Tibial nerve (tissue), 4 donors: ENCODE results near the gene PRAMEF11. TPM values are rescaled to one million over a fixed set of nuclear protein-coding genes. Genes with fewer than 3 reads are reported as not detected.

Source experiments
- DNase-seq, 2 donors: peaks; one replicate each; pipeline ENCODE4 v3.0.0-alpha.2; 2019; ENCODE audit warnings: low spot score in 2 of 2
- H3K27ac ChIP-seq, 4 donors: fragments of 200-600 bp; sonication (generic) in 3 of 4; one replicate each; pipeline ENCODE4 v1.5.1; 2017 to 2019; ENCODE audit warnings: mild to moderate bottlenecking in 1 of 4
- H3K27me3 ChIP-seq, 2 donors: fragments of 200-600 bp; sonication (generic) in 1 of 2; one replicate each; pipeline versions ENCODE4 v1.5.1 to v1.6.0; 2017 to 2019
- H3K36me3 ChIP-seq, 3 donors: fragments of 200-600 bp; sonication (generic); one replicate each; pipeline ENCODE4 v1.5.1; 2018 to 2019
- H3K4me1 ChIP-seq, 4 donors: fragments of 200-600 bp; sonication (generic) in 3 of 4; one replicate each; pipeline ENCODE4 v1.5.1; 2017 to 2019
- H3K4me3 ChIP-seq, 4 donors: fragments of 200-600 bp; sonication (generic) in 3 of 4; one replicate each; pipeline ENCODE4 v1.5.1; 2017 to 2019; ENCODE audit warnings: mild to moderate bottlenecking in 1 of 4, moderate library complexity in 1 of 4
- H3K9me3 ChIP-seq, 4 donors: fragments of 200-600 bp; sonication (generic) in 3 of 4; one replicate each; pipeline ENCODE4 v1.5.1; 2017 to 2019
- CTCF ChIP-seq, 5 experiments: fragments of 200-600 bp in 3 of 5; fragments of 450-650 bp in 2 of 5; sonication (generic) in 3 of 5; IDR thresholded peaks; one replicate each; pipeline ENCODE4 v1.5.1; 2016 to 2019; ENCODE audit warnings: antibody characterized with exemption in 5 of 5, mild to moderate bottlenecking in 3 of 5, moderate library complexity in 2 of 5
- EP300 ChIP-seq, 2 donors: sonication (generic); formaldehyde crosslinking; IDR thresholded peaks; one replicate each; pipeline ENCODE4 v1.6.1; 2017; ENCODE audit warnings: antibody characterized with exemption in 2 of 2, mild to moderate bottlenecking in 1 of 2
- POLR2A ChIP-seq, 2 donors: fragments of 450-650 bp; IDR thresholded peaks; one replicate each; pipeline ENCODE4 v1.6.1; 2017; ENCODE audit warnings: antibody characterized with exemption in 2 of 2, mild to moderate bottlenecking in 2 of 2, moderate library complexity in 2 of 2
- WGBS, 2 donors: methylation state at CpG; one replicate each; pipeline ENCODE4 v1.1.5; 2018; 5-methylcytosine and 5-hydroxymethylcytosine counted together
- total RNA-seq, 4 donors: library from RNA; depleted of rRNA; stranded (reverse); fragments of >200 nt; gene quantifications; one replicate each; pipeline ENCODE4 v1.1.0, GENCODE V29; 2016

The PRAMEF11 gene
- total RNA-seq, 4 donors from 2014 or later: not detected

DNA sequence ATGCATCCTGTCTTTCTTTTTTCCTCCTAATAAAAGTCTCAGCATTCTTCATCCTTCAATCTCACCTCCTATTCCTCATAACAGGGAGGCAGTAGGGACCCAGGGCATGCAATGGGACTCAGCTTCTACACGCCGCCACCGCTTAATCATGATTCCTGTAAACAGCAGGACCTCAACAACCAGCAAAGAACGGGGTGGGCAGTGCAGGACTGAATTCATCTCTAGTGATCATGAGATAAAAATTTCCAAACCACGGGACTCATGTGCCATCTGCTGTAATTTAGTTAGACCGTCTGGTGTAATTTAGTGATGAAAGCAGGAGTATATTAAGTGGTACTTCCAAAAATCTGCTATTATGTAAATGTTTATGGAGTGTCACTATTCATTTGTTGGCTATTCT, 52.3 kb downstream of the PRAMEF11 start:
- WGBS, 2 donors: 81% methylated on average over 6 of the region's 6 CpGs
- Histone ChIP-seq H3K27me3 (no peaks in the 10 kb centered on the region), H3K27ac (no peak overlapping the region), H3K4me1 (no peaks in the 10 kb centered on the region), H3K9me3 (peaks cover 0 to 13% (median 0%) of the 10 kb centered on the region in 4 donors), H3K4me3 (no peak overlapping the region), H3K36me3 (no peaks in the 10 kb centered on the region)
- DNase-seq: no peak
- no peak for TF ChIP-seq POLR2A (IDR thresholded peaks at IDR 0.05)
- TF ChIP-seq EP300 (IDR thresholded peaks at IDR 0.05): no peak
- no peak for TF ChIP-seq CTCF (IDR thresholded peaks at IDR 0.05)

DNA sequence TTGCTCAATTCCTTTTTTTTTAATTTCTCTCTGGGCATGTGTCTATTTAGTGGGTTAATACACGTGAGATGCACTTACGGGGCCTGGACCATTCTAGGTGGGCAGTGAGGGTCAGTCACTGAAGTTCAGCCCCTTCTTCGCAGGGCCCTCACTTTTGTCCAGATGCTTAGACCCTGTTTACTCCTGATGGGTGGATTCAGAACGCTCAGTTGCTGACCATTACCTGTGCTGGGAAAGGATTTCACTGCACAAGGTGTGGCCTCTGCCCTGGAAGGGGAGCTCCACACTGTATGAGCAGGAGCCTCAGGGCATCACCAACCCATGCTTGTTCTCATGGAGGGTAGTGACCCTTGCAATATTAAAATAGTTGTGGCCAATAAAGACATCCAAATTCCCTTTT, 53.1 kb downstream of the PRAMEF11 start:
- TF ChIP-seq POLR2A (IDR thresholded peaks at IDR 0.05) (no peak), EP300 (IDR thresholded peaks at IDR 0.05) (no peak), CTCF (IDR thresholded peaks at IDR 0.05) (no peak)
- no peak overlapping the region for H3K4me3 ChIP-seq
- no peak overlapping the region for H3K27ac ChIP-seq
- 62 to 79% methylated on average over 4 of the region's 4 CpGs for WGBS, 2 donors
- H3K27me3 ChIP-seq: no peaks in the 10 kb centered on the region
- H3K9me3 ChIP-seq: peaks cover 0 to 10% (median 0%) of the 10 kb centered on the region in 4 donors
- no peaks in the 10 kb centered on the region for H3K4me1 ChIP-seq
- no peak for DNase-seq
- no peaks in the 10 kb centered on the region for H3K36me3 ChIP-seq

DNA sequence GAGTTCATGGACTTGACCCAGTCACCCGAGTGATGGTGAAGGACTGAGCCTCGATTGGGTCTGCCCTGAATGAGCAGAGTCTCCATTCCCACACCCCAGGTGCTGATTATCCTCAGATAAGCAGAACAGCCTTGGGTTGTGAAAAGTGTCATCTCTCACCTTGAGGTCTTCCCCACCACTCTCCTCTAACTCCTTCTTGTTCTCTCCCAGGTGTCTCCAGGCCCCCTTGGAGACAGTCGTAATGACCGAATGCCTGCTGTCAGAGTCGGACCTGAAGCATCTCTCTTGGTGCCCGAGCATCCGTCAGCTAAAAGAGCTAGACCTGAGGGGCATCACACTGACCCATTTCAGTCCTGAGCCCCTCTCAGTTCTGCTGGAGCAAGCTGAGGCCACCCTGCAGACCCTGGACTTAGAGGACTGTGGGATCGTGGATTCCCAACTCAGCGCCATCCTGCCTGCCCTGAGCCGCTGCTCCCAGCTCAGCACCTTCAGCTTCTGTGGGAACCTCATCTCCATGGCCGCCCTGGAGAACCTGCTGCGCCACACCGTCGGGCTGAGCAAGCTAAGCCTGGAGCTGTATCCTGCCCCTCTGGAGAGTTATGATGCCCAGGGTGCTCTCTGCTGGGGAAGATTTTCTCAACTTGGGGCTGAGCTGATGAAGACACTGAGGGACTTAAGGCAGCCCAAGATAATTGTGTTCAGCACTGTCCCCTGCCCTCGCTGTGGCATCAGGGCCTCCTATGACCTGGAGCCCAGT, 54.2 kb downstream of the PRAMEF11 start:
- H3K4me3 ChIP-seq: no peak overlapping the region
- 89 to 92% methylated on average over 15 of the region's 15 CpGs for WGBS, 2 donors
- H3K27ac ChIP-seq: no peak overlapping the region
- H3K9me3 ChIP-seq: peaks cover 0 to 10% (median 0%) of the 10 kb centered on the region in 4 donors
- H3K27me3 ChIP-seq: no peaks in the 10 kb centered on the region
- no peak for DNase-seq
- H3K36me3 ChIP-seq: no peaks in the 10 kb centered on the region
- H3K4me1 ChIP-seq: no peaks in the 10 kb centered on the region
- no peak for TF ChIP-seq POLR2A (IDR thresholded peaks at IDR 0.05)
- no peak for TF ChIP-seq CTCF (IDR thresholded peaks at IDR 0.05)
- TF ChIP-seq EP300 (IDR thresholded peaks at IDR 0.05): no peak

DNA sequence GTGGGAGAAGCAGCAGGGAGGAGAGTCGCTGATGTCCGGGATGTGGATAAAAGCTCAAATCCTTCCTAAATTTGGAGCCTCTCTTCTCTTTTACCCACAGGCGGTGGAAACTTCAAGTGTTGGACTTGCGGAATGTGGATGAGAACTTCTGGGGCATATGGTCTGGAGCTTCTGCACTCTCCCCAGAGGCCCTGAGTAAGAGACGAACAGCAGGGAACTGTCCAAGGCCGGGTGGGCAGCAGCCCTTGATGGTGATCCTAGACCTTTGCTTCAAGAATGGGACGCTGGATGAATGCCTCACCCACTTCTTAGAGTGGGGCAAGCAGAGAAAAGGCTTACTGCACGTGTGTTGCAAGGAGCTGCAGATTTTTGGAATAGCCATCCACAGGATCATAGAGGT, 55.8 kb downstream of the PRAMEF11 start:
- Histone ChIP-seq H3K36me3 (no peaks in the 10 kb centered on the region), H3K27me3 (no peaks in the 10 kb centered on the region), H3K27ac (no peak overlapping the region), H3K4me1 (no peaks in the 10 kb centered on the region), H3K9me3 (peaks cover 0 to 10% (median 0%) of the 10 kb centered on the region in 4 donors), H3K4me3 (no peak overlapping the region)
- no peak for DNase-seq
- WGBS, 2 donors: 75 to 80% methylated on average over 8 of the region's 8 CpGs
- TF ChIP-seq EP300 (IDR thresholded peaks at IDR 0.05) (no peak), CTCF (IDR thresholded peaks at IDR 0.05) (no peak), POLR2A (IDR thresholded peaks at IDR 0.05) (no peak)

DNA sequence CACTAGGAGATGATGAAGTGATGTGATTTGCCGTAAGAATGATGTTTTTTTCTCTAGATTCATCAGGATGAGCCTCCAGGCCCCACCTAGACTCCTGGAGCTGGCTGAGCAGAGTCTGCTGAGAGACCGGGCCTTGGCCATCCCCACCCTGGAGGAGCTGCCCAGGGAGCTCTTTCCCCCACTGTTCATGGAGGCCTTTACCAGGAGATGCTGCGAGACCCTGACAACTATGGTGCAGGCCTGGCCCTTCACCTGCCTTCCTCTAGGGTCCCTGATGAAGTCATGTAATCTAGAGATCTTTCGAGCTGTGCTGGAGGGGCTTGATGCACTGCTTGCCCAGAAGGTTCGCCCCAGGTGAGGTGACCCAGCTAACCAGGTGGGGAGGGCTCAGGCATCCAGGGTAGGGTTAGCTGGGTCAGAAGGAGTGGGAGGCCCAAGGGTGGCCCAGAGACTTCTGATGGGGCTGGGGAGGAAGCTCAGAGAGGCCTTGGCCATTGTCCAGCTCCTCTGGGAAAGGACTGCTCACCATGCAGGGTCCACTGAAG, 56.3 kb downstream of the PRAMEF11 start:
- Histone ChIP-seq H3K4me3 (no peak overlapping the region), H3K27me3 (no peaks in the 10 kb centered on the region), H3K9me3 (peaks cover 0 to 10% (median 0%) of the 10 kb centered on the region in 4 donors), H3K27ac (no peak overlapping the region), H3K36me3 (no peaks in the 10 kb centered on the region), H3K4me1 (no peaks in the 10 kb centered on the region)
- DNase-seq: no peak
- WGBS, 2 donors: 89 to 97% methylated on average over 5 of the region's 5 CpGs
- TF ChIP-seq EP300 (IDR thresholded peaks at IDR 0.05): no peak
- no peak for TF ChIP-seq CTCF (IDR thresholded peaks at IDR 0.05)
- TF ChIP-seq POLR2A (IDR thresholded peaks at IDR 0.05): no peak
